T-helper 2 cell treated with Interferon-gamma antibody and Interleukin-4, amounts not matched to agents 100 ng/mL and 5 ng/mL, for 36 hours (primary cell): Measurements from ENCODE around the gene CHTF8. TPM values are rescaled to one million over a fixed set of nuclear protein-coding genes. Genes with fewer than 3 reads are reported as not detected.
"Not testable (repeated sequence)": the region's sequence is repeated elsewhere in the genome, so short reads cannot be mapped to it uniquely, and the experiment has no call there.

ENCODE experiments used
- intact Hi-C: fragments of 100-400 bp; cut with micrococcal nuclease; formaldehyde crosslinking; loops from one replicate; pipeline ENCODE4 v1.15.1; 2023
- total RNA-seq: library from RNA; stranded (reverse); gene quantifications from 2 replicates; pipeline ENCODE4 v1.2.3, GENCODE V29; 2022

The CHTF8 gene
- total RNA-seq, 1 donor from 2014 or later = 123 TPM

DNA sequence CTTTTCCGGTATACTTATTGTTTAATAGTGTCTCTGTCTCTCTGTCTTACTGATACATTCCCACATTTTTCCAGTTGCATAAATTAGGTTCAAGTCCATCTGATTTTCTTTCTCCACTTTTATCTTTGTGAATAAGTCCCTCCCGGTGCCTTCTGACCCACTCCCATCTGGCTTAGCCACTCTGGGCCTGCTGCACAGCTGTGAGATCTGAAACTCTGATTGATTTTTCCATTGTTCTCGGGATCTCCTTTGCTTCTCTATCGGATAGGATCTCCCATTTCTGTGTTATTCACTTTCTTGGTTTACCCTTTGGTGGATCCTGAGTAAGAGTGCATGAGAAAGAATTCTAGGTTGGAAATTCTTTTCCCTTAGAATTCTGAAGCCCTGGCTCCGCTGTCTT, 8.6 kb upstream of the CHTF8 start:
- intact Hi-C loops = no loop called here

DNA sequence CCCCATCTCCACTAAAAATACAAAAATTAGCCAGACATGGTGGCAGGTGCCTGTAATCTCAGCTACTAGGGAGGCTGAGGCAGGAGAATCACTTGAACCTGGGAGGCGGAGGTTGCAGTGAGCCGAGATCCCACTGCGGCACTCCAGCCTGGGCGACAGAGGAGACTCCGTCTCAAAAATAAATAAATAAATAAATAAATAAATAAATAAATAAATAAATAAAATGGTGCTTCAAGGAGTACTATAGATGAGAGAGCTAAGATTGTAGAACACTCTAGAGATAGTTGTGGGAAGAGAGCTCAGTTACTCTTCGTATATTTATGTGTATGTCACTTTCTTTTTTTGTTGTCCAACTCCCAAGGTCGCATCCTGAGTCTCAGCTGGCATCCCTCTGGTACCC, 7.1 kb upstream of the CHTF8 start:
- intact Hi-C loops = loop anchor here (10.0 kb wide), 1 partner anchor 1145 kb away; the partner anchor contains the start of gene DPEP2

DNA sequence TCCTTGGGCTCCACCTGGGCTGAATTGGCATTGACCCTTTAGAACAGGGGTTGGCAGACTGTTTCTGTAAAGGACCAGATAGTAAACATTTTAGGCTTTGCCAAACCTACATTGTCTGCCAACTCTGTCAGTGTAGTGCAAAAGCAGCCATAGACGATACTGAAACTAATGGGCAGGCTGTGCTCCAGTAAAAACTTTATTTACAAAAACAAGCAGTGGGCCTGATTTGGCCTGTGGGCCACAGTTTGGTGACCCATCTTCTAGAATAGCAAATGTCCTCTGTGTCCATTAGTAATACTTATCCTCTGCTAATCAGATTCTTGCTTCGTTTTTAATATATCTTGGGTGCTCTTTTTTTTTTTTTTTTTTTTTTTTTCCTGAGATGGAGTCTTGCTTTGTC, 6.2 kb upstream of the CHTF8 start:
- intact Hi-C loops = loop anchor here (10.0 kb wide), 1 partner anchor 1144 kb away; the partner anchor contains the start of gene DPEP2

DNA sequence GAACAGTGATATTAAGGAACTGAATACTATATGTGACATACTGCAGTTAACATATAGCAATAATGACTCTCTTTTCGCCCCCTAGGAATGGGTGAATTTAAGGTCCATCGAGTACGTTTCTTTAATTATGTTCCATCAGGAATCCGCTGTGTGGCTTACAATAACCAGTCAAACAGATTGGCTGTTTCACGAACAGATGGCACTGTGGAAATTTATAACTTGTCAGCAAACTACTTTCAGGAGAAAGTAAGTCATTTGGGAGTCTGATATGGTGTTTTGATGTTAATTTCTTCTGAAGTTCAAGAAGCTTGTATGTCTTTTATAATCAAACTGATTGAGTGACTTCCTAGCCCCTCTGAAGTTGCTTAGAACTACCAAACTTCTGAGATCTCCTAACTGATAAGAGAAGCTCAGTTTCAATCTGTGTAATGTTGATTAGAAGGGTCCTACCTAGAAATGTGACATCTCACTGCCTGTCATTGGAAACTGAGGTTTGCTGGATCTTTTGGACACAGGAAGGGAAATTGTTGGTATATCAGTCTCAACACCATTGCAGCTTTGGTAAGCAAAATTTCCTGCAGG, 1.1 kb upstream of the CHTF8 start:
- intact Hi-C loops = loop anchor here (2.0 to 10.0 kb wide), 3 partner anchors 291 to 1139 kb away; partner anchors contain the start of genes DPEP2, TANGO6 and WWP2

DNA sequence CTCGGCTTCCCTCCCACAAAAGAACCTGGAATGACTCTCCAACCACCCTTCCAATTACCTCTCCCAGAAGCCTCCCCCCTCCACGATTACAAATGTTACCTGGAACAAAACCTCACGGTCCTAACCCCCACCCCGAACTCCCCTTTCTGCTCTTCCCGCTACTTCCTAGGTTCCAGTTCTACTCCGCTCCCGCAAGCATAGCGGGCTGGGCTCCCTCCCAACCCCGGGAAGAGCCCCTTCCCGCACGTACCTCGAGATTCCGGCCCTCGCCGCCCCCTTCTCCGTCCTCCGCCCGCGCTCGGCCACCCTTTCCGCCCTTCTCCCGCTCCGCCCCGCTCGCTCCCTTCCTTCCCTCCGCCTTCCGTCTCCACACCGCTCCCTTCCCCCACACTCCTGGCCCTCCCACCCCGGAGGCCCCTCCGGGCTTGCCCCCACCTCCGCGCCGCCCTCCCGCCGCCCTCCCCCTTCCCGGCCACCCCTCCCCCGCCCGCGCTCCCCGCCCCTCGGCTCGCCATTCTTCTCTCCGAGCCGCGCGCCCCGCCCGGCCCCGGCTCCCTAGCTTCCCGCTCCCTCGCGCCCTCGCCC, 457 bp downstream of the CHTF8 start:
- intact Hi-C loops = loop anchor here (1.0 to 10.0 kb wide), 4 partner anchors 55 to 1137 kb away; partner anchors contain the start of genes DPEP2, SNTB2, TANGO6 and WWP2

DNA sequence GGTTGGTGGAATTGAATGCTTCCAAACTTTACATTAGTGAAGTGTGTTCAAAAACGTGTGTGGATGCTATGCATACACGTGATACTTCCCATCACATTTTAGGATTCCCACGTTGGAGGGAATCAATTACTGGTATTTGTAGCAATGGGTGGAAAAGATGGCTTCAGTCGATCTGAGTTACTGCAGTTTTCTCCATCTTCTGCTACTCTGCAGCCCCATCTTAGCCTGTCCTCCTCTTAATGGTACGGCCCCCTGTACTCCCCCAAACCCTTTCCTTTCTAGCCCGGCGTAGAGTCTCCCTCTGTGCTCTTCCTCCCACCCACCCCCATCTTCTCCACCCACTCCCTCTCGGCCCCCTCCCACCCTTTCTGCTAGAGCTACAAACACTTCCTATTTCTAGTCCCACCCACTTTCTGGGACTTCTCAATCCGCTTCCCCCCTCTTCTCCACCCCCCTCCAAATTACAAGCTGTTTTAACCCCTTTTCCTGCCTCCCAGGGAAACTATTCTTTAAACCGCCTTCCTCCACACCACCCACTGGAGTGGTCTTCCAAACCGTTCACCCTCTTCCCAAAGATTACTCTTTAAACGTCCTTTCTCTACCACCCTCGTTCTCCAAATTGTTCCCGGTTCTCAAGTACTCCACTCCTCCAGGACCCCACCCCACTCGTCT, 1.1 kb downstream of the CHTF8 start:
- intact Hi-C loops = loop anchor here (5.0 to 10.0 kb wide), 2 partner anchors 631 to 1137 kb away; partner anchors contain the start of genes DPEP2 and WWP2

DNA sequence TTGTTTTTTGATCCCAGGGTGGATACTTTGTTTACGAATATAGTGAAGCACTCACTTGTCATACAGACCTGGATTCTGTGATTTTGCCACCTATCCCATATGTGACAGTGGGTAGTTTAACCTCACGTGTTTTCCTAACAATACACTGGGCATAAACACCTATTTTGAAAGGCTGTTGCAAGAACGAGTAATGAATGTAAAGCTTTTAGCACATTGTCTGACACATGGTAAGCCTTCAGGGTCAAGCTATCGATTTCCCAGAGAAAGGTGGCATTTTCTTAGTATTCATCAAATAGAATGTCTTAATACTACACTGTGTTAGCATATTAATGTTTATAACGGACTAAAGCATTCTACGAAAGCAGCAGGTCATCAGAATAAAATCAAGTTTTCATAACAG, 1.9 kb downstream of the CHTF8 start:
- intact Hi-C loops = loop anchor here (5.0 to 10.0 kb wide), 2 partner anchors 632 to 1136 kb away; partner anchors contain the start of genes DPEP2 and WWP2

DNA sequence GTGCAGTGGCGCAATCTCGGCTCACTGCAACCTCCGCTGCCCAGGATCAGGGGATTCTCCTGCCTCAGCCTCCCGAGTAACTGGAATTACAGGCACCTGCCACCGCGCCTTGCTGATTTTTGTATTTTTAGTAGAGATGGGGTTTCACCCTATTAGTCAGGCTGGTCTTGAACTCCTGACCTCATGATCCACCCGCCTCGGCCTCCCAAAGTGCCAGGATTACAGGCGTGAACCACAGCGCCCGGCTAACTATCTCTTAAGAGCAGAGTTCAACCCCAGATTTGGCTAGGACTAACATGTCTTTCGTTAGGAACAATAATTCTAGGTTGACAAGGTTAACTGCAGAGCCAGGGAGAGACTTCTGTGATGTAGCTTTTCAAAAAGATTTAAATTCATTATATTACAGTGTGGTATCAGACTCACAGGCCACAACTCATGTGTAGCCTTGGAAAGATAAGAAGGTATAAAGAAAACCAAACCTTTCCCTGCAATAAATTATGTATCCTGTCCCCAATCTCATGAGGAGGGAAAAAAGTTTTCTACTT, 4.3 kb downstream of the CHTF8 start:
- intact Hi-C loops = no loop called here

DNA sequence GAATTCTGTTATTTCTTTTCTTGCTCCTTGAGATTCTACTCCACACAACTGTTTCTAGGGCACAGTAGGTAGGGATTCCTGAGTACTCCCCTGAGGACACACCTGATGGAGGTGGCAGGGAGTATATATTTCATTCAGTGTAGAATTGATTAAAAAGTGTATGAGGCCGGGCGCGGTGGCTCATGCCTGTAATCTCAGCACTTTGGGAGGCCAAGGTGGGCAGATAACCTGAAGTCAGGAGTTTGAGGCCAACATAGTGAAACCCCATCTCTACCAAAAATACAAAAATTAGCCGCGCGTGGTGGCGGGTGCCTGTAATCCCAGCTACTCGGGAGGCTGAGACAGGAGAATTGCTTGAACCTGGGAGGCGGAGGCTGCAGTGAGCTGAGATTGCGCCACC, 5.6 kb downstream of the CHTF8 start:
- intact Hi-C loops = not testable (repeated sequence)

DNA sequence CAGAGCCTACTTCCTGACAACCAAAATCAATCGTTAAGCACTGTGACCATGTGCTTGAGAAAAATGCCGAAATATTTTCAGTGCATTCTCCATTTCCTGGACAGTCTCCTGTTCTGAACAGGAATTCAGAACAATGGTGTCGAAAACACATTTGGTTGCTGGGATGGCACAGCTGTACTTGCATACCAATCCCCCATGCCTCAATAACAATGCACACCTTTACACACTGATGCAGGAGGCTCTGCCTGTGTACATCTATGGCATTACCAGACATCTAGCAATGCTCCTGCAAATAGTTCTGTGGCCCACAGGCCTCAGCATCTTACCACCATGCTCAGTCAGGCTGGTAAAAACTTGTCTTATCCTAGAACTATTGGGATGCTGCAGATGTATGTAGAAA, 6.2 kb downstream of the CHTF8 start:
- intact Hi-C loops = no loop called here

DNA sequence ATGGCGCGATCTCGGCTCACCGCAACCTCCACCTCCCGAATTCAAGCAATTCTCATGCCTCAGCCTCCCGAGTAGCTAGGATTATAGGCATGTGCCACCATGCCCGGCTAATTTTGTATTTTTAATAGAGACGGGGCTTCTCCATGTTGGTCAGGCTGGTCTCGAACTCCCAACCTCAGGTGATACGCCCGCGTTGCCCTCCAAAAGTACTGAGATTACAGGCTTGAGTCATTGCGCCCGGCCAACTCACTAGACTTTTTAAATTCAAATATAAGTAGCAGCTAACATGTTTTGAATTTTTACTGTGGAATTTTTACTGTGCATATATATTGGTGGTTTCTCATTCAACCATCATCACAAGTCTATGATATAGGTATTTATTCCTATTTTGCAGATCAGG, 7.4 kb downstream of the CHTF8 start:
- intact Hi-C loops = loop anchor here (1.0 kb wide), 3 partner anchors 223 to 597 kb away; no protein-coding TSS in a partner anchor

DNA sequence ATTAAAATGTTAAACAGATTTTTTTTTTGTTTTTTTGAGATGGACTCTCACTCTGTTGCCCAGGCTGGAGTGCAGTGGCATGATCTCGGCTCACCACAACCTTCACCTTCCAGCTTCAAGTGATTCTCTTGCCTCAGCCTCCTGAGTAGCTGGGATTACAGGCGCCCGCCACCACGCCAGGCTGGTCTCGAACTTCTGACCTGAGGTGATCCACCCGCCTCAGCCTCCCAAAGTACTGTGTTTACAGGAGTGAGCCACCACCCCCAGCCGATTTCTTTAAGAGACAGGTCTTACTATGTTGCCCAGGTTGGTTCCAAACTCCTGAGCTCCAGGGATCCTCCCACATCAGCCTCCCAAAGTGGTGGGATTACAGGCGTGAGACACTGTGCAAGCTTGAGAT, 8.0 kb downstream of the CHTF8 start:
- intact Hi-C loops = loop anchor here (1.0 kb wide), 3 partner anchors 222 to 596 kb away; no protein-coding TSS in a partner anchor

DNA sequence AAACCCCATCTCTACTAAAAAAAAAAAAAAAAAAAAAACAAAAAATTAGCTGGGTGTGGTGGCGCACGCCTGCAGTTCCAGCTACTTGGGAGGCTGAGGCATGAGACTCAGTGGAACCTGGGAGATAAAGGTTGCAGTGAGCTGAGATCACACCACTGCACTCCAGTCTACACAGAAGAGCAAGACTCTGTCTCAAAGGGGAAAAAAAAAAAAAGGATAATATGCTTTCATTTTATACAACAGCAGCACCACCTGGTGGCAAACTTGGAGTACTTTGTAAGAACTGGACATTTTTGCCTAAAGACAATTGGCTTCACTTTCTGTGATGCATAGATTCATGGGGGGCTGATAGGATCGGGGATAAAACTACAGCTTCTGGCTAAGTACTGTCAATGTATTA, 8.5 kb downstream of the CHTF8 start:
- intact Hi-C loops = loop anchor here (1.0 kb wide), 3 partner anchors 222 to 596 kb away; no protein-coding TSS in a partner anchor

DNA sequence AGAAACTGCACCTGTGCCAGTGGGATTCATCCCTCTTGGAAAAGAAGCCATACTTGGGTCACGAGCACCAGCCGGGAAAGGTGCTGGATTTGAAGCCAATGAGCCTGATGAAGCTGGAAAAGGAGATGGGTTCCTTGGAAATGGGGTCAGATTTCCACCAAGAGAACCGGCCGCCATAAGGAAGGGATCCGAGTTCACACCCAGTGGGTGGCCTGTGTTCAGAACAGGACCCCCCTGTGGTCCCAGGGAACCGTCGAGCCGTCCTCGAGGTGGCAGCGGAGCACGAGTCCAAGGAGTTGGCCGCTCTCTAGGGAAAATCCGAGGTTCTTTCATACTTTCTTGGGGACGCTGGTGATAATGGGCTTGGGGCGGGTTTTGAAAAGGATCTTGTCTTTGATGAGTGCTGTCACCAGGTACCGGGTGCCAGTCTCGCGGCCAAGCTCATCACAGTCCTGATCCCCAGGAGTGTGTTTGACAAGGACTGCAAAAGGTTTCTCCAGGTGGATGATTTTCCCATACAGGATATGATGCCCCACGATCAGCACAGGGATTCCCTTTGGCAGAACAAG, 12.2 kb downstream of the CHTF8 start:
- intact Hi-C loops = no loop called here

DNA sequence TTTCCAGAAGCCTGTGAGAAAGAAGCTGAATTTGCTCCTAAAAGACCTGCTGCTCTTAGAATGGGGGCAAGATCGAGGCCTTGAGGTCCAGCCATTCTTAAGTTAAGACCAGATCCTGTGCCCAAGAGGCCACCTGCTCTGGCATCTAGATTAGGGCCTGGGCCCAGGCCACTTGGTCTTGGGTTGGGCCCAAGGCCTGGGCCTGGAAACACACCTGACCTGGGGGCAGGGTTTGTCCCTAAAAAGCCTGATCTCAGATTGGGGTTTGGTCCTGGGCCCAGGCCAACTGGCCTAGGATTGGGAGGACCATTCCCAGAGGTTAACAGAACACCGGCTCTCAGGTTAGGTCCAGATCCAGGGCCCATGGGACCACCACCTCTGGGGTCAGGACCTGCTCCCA, 12.9 kb downstream of the CHTF8 start:
- intact Hi-C loops = no loop called here

DNA sequence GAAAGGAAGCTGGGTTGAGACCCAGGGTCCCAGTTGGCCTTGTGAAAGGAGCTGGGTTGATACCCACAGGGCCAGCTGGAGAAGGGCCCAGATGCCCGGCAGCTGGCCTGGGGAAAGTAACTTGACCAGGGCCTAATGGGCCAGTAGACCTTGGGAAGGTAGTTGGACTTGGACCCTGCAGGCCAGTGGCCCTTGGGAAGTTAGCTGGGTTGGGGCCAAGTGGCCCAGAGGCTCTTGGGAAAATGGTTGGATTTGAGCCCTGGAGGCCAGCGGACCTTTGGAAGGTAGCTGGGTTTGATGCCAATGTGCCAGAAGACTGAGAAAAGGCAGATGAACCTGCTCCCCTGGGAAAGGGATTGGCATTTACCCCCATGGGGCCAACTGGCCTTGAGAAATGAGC, 13.4 kb downstream of the CHTF8 start:
- intact Hi-C loops = no loop called here

DNA sequence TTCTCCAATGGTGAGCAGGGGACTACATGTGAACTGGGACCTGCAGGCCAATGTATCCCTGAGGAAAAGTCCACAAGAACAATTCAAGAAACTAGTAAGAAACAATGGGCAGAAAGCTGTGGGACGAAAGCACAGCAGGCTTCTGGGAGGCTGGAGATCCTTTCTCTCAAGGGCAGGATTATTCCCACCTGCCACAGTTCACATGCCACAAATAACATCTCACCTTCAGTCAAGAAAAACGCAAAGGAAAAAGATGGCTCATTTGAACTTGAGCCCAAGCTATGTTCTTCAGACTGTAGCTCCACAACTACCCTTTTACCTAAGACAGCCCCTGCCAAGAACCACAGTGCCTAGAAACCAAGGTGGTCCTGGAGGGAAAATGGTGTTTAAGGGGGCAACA, 13.9 kb downstream of the CHTF8 start:
- intact Hi-C loops = no loop called here

DNA sequence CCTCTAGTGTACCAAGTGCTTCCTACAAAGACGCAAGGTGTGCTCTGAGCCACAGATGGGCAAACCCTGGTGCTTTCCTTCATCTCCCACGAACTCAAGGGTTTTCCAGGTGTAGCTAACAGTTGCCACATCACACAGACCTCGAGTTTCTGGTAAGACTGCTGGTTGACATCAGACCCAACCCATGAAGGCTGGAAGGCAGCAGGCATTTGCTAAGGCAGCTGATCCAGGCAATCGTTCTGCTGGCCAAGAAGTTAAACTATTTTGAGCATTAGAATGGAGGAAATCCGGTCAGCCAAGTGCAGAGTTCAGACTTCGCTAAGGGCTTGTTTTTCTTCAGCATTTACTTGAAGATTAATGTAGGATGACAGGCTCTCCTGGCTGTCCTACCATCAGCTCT, 15.5 kb downstream of the CHTF8 start:
- intact Hi-C loops = no loop called here

DNA sequence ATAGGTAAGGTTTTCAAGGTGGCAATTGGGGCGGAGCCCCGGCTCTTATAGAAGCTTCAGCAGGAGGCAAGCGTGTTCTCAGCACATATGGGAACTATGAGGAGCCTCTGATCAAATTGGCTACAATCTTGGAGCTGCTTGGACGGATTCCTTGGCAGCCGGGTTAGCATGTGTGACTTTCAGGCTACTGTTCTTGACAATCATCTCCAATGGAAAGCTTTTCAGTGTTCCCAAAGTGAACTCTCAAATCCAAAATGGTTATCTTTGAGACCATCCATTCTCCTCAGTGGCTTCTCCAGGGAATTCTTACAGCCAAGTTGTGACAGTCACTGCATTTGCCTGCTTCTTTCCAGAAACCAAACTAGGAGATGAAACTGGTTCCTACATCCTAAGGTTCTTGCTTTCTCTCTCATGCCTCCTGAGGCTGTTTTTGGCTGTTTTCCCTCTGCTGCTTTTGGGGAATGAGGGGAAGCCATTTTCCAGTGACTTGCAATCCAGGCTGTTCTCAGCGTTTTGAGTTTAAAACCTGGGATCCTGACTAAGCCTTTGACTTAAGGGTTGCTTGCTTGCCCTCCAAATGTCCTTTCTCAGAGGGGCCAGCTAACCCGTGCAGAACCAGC, 16.0 kb downstream of the CHTF8 start:
- intact Hi-C loops = no loop called here

DNA sequence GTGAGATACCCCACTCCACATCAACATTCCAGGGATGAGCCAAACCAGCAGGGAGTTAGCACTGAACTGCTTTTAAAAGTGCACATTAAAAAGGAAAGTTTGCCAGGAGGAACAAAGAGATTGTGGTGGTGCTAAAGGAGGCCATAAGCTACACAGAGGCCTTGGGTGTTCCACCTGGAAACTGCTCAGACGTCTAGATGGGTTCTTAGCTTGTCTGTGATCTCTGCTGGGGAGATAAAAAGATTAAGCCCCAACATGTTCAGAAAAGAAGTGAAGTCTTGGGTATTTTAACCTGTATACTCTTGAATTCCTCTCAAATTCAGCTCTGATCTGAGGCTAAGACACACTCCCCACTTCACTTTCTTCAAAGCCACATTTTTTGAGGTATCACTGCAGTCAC, 16.6 kb downstream of the CHTF8 start:
- intact Hi-C loops = no loop called here

DNA sequence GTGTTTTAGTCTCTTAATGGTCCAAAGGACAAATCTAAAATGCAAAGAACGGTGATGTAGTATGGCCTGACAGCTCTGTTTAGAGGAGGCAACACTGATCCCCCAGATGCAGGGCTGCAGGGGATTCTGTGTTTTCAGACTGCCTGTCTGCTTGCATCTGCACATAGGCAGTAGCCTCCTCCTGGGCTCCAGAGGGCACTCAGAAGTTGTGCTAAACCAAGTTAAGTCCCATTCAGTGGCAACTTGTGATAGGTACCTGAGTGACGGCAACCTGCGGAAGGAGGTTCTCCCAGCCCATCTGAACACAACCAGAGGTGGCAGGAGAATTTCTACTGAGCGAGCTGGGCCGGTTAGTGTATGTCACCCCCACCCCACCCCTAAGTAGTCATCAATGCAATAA, 17.0 kb downstream of the CHTF8 start:
- intact Hi-C loops = no loop called here
